Gastrocnemius medialis (tissue), 4 donors: ENCODE results near the gene AIF1L.

ENCODE experiments used
- POLR2A ChIP-seq, 2 donors: fragments of 450-650 bp; IDR thresholded peaks; one replicate each; pipeline ENCODE4 v1.6.1; 2017; ENCODE audit warnings: antibody characterized with exemption in 2 of 2, mild to moderate bottlenecking in 2 of 2, moderate library complexity in 2 of 2
- TF ChIP-seq, protein P1 (sequence below), 5 experiments: fragments of 450-650 bp in 3 of 5; fragments of 200-600 bp in 2 of 5; sonication (generic) in 2 of 5; IDR thresholded peaks in 4 of 5; conservative IDR thresholded peaks in 1 of 5; 1 replicate in 4 of 5; 2 replicates in 1 of 5; pipeline ENCODE4 v1.5.1; 2016 to 2019; ENCODE audit warnings: antibody characterized with exemption in 5 of 5, mild to moderate bottlenecking in 3 of 5, moderate library complexity in 3 of 5

DNA sequence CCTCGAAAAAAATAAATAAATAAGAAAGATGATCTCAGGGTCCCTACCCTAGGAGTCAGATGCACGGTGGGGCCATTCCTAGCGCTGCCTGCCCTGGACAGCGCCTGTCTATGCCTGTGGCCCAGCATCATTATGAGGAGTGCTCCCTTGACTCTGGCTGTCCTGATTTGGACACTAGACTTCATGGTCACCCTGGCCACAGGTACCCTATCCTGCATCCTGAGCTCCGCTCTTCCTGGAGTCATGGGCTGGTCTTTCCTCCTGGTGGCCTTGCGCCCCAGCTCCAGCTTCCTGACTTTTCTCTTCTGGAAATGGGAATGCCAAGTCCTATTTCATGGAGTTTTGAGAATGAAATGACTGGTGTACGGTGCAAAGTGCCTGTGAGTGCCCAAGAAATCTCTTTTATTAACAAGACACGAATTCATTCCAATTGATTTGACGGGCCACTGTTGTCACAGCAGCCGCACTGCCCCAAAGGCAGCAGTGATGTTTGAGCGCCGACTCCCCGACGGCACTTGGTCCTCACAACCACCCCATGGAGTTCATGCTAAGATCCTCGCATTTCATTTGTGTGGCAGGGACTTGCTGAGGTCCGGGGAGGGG, 564 bp upstream of the AIF1L start:
- TF ChIP-seq, protein P1, sequence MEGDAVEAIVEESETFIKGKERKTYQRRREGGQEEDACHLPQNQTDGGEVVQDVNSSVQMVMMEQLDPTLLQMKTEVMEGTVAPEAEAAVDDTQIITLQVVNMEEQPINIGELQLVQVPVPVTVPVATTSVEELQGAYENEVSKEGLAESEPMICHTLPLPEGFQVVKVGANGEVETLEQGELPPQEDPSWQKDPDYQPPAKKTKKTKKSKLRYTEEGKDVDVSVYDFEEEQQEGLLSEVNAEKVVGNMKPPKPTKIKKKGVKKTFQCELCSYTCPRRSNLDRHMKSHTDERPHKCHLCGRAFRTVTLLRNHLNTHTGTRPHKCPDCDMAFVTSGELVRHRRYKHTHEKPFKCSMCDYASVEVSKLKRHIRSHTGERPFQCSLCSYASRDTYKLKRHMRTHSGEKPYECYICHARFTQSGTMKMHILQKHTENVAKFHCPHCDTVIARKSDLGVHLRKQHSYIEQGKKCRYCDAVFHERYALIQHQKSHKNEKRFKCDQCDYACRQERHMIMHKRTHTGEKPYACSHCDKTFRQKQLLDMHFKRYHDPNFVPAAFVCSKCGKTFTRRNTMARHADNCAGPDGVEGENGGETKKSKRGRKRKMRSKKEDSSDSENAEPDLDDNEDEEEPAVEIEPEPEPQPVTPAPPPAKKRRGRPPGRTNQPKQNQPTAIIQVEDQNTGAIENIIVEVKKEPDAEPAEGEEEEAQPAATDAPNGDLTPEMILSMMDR (IDR thresholded peaks at IDR 0.05 in 4 of 5, conservative IDR thresholded peaks at IDR 0.05 in 1 of 5) = no peak
- no peak for TF ChIP-seq POLR2A (IDR thresholded peaks at IDR 0.05)
